Fibroblast of skin of back (primary cell): ENCODE measurements around the gene SP100.

Experiments
- DNase-seq: peaks from one replicate; pipeline ENCODE4 v3.0.0-alpha.2; 2013

Gene SP100

GRCh38 chr2:230471074-230471473 lies 55.1 kb downstream of the SP100 start:
- no peak for DNase-seq

DNA sequence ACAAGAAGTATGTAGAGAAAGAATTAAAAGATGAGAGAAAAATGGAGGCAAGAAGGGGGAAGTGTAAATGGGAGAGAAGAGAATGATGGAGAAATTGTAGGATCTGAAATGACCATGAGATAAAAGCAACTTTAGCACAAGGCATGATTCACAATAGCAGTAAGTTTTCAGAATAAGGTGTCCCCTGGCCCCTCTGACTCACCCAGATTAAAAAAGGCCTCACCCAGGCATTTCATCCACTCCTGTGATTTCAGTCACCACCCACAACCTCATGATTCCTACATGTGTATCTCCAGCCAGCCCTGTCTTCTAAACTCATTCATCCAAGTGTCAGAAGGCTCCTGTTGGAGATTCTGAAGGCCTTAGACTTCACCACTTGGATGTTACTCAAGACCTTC lies 56.6 kb downstream of the SP100 start:
- peak; percentile 46 for DNase-seq

- no peak for DNase-seq
Observed at GRCh38 chr2:230473378-230473777, 57.4 kb downstream of the SP100 start.

GRCh38 chr2:230475143-230475542 lies 59.1 kb downstream of the SP100 start:
- DNase-seq: no peak

DNA sequence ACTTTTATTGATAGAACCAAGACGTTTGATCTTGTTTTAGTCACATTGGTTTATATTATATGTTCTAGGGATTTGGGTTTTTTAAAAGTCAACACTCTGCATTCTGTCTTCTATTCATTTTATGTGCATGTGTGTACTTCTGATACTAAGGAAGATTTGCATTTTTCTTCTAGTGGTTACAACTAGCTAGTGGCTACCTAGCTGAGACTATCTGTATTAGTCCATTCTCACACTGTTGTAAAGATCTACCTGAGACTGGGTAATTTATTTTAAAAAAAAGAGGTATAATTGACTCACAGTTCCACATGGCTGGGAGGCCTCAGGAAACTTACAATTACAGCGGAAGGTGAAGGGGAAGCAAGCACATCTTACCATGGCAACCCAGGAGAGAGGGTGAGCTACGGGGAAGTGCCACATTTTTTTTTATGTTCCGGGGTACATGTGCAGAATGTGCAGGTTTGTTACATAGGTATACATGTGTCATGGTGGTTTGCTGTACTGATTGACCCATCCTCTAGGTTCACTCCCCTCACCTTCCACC lies 69.9 kb downstream of the SP100 start:
- DNase-seq: no peak

GRCh38 chr2:230491219-230491618 lies 75.2 kb downstream of the SP100 start:
- DNase-seq: peak; percentile 40

DNA sequence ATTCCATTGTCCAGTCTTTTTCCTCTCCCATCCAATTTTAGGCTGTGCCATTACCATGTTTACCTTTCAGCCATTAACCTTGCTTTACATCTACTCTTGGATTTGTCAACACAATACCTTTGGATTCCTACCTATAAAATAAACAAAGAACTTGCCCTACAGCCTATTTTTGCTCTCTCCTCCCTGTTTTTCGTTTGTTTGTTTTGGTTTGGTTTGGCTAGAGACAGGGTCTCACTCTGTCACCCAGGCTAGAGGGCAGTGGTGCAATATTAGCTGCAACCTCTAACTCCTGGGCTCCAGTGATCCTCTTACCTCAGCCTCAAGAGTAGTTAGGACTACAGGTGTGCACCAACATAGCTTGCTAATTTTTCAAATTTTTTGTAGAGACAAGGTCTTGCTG lies 76.1 kb downstream of the SP100 start:
- no peak for DNase-seq

DNA sequence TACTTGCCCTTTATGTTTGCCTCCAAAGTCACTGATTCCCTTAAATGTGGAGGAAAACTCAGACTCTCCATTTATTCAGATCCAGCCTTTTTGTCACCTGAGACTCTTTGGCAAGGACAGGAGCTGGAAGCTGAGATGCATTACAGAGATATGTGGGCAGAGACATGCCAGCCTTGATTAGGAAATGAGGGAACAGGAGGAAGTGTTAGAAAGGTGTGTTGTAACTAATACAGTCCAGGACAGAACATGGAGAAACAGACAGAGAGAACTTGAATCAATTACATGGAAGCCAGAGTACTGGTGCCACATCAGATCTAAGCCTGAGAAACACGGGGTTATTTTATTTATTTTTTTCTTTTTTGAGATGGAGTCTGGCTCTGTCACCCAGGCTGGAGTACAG lies 79.0 kb downstream of the SP100 start:
- DNase-seq: no peak

- no peak for DNase-seq
Observed at GRCh38 chr2:230496891-230497290, 80.9 kb downstream of the SP100 start.

GRCh38 chr2:230498506-230499107 lies 82.6 kb downstream of the SP100 start:
- DNase-seq: no peak

DNA sequence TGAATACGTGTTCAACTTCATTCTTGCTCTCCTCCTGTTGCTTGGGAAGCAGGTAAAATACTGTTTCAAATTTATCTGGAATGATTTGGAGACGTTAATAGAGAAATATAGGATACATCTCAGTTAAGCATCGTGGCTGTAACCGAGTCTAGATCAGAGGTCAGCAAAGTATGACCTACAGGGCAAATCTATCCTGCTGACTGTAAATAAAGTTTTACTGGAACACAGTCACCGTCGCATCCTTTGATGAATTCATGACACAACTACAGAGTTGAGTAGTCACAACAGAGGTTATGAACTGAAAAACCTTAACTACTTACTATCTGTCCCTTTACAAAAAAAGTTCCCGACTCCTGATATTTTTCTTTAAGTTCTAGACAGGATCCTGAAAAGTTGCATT lies 86.6 kb downstream of the SP100 start:
- no peak for DNase-seq

GRCh38 chr2:230503798-230504197 lies 87.8 kb downstream of the SP100 start:
- peak; percentile 3 for DNase-seq

DNA sequence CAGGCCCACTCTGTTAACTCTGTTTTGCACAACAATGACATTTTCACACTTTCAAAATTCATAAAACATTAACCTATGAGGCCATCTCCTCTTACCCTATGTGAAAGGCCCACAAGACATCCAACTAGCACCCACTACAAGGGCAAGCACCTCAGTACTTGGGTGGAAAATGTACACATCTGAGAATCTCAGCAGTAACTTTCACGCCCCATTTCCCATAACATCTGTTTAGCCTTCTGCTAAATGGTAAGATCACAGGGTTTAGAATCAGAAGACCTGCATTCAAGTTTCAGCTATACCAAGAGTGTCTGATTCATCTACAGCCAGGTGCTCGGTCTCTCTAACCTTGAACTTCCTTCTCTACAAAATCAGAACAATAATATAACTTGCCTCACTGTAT lies 89.2 kb downstream of the SP100 start:
- no peak for DNase-seq

DNA sequence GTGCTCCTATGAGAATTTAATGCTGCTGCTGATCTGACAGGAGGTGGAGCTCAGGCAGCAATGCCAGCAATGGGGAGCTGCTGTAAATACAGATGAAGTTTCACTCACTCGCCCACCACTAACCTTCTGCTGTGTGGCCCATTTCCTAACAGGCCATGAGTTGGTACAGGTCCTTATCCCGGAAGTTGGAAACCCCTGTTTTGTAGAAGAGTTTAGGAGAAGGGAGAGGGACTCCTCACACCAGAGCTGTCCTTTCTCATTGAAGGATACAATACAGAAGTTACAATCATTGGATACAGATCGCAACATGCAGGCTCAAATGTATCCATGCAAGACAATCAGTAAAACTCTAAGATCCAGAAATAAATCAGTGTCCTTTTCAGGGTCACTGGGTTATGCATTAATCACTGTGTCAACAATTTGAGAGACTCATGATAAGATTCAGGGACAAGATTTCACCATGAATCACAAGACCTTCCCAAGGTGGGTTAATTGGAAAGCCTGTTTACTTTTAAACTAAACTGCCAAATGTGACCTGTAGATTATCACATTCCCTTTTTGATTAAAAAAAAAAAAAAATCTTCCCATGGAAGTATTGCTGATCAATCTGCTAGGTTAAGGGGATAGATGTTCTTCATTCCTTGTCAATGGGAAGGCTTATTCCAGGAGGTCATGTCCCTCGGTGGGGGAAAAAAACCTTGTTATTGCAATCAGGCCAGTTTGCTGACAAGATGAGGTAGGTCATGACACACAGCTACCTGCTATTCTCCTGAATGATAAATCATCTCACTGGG lies 97.2 kb downstream of the SP100 start:
- no peak for DNase-seq

DNA sequence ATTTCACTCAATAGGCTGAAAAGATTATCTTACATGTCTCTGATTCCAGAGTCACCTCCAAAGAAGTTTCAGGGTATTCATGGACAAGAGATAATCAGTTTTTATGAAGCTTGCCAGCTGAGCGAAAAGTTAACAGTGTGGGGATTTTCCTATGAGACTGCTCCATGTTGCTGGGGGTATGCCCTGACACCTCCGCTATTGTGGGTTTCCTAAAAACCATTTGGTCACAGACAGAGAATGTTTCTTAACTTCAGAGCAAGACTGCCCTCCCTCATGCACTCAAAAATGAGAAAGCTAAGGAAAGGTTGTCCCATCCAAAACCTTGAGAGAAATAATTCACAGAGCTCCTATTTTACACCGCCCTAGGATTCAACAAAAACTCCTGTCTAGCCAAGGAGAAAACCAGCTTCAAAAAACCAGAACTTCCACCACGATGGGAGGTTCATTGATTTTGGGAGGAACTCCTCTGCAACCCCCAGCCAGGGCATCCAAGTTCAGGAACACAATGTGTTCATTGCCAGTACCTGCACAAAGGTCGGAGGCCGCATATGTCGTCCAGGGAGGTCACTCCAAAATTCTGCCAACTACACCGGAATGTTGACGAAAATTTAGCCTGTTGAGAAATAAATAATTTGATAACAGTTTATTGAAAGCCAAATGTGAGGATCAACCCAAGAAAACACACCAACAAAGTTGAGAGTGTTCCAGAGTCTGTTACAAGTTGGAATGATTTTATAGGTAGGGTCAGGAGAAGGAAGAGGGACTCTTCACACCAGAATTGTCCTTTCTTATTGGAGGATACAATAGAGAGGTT lies 104.3 kb downstream of the SP100 start:
- DNase-seq: no peak

- peak; percentile 74 for DNase-seq
Observed at GRCh38 chr2:230520875-230521155, 104.8 kb downstream of the SP100 start.

GRCh38 chr2:230521386-230521785 lies 105.4 kb downstream of the SP100 start:
- DNase-seq: no peak

DNA sequence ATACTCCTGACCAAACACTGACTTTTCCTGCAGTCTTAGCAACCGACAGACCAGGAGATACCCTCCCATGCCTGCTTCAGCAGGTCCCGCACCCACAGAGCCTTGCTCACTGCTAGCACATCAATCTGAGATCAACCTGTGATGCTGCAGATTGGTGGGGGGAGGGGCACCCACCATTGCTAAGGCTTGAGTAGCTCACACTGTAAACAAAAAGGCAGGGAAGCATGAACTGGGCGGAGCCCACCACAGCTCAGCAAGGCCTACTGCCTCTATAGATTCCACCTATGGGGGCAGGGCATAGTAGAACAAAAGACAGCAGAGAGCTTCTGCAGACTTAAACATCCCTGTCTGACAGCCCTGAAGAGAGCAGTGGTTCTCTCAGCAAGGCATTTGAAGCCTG lies 109.7 kb downstream of the SP100 start:
- DNase-seq: no peak

- DNase-seq: no peak
Observed at GRCh38 chr2:230537531-230537976, 121.6 kb downstream of the SP100 start.

- no peak for DNase-seq
Observed at GRCh38 chr2:230540332-230540731, 124.3 kb downstream of the SP100 start.

DNA sequence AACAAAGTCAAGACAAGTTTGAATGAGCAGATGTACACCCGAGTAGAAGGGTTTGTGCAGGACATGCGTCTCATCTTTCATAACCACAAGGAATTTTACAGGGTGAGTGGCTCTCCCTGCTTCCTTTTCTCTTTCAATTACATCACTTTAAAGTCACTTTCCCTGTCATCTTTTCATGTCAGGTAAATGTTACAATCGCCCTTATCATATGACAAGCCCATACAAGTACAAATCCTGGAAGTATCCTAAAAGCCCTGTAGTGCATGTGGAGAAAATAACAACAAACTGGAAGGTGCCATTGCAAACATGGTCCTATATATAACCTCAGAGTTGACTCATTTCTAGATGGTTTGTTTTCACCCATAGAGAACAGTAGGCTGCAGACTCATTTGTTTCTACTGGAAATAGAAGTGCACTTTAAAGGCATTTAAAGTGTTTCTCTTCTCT lies 126.0 kb downstream of the SP100 start:
- DNase-seq: peak; percentile 16

DNA sequence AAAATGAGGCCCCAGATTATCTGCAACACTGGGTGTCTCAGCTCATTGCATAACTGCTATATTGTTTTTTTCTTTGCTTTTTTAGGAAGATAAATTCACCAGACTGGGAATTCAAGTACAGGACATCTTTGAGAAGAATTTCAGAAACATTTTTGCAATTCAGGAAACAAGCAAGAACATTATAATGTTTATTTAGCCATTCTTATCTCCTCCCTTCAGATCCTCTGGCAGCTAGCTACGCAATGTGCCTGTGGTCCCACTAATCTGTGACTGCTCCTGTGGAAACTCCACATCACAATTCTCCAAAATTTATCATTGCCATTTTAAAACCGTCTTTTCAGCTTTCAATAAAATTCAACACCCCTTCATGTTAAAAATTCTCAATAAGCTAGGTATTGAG lies 126.8 kb downstream of the SP100 start:
- peak; percentile 10 for DNase-seq

DNA sequence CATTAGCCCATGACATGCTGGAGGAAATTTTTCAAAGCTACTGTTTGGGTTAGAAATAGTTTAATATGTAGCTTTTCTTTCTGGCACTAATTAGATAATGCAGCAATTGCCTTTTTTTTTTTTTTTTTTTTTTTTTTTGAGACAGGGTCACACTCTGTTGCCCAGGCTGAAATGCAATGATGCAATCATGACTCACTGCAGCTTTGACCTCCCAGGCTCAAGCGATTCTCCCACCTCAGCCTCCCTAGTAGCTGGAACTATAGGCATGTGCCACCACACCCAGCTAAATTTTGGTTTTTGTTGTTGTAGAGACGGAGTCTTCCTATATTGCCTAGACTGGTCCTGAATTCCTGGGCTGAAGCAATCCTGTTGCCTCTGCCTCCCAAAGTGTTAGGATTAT lies 136.2 kb downstream of the SP100 start:
- DNase-seq: no peak
